GM23248 (cell line): ENCODE results near the gene SPTLC3.

ENCODE experiments used
- EZH2 ChIP-seq: fragments of 200-600 bp; sonication (generic); IDR thresholded peaks from 2 replicates; pipeline ENCODE4 v1.6.1; 2018; ENCODE audit warnings: antibody characterized with exemption, mild to moderate bottlenecking; ENCODE audit not compliant: insufficient read depth, poor library complexity, severe bottlenecking
- EZH2phosphoT487 ChIP-seq: fragments of 200-600 bp; sonication (generic); IDR thresholded peaks from 2 replicates; pipeline ENCODE4 v1.6.1; 2018; ENCODE audit warnings: antibody characterized with exemption, moderate library complexity, mild to moderate bottlenecking, low read depth; ENCODE audit not compliant: insufficient read depth

DNA sequence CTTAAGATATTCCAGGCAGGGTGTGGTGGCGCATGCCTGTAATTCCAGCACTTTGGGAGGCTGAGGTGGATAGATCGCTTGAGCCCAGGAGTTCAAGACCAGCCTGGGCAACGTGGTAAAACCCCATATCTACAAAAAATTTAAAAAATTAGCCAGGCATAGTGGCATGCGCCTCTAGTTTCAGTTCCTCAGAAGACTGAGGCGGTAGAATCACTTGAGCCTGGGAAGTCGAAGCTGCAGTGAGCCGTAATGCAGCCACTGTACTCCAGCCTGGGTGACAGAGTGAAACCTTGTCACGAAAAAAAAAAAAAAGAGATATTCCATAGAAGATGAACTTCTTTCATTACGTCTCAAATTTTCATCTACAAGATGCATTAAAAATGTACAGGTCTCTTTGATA is 165.6 kb downstream of the SPTLC3 start:
- TF ChIP-seq EZH2 (no peak), EZH2phosphoT487 (no peak)
